Dermis blood vessel endothelial cell (primary cell): ENCODE results near the gene FXYD5. TPM values are rescaled to one million over a fixed set of nuclear protein-coding genes. Genes with fewer than 3 reads are reported as not detected.

Experiments used
- DNase-seq: peaks from one replicate; pipeline ENCODE4 v3.0.0; 2010
- total RNA-seq: library from RNA; depleted of rRNA; stranded (reverse); fragments of >200 nt; gene quantifications from 2 replicates; pipeline ENCODE4 v1.2.3, GENCODE V29; 2014

FXYD5 gene
- total RNA-seq, 1 donor from 2014 or later = 17.2 TPM

GRCh38 chr19:35157431-35157830 lies 2.9 kb downstream of the FXYD5 start:
- no peak for DNase-seq

DNA sequence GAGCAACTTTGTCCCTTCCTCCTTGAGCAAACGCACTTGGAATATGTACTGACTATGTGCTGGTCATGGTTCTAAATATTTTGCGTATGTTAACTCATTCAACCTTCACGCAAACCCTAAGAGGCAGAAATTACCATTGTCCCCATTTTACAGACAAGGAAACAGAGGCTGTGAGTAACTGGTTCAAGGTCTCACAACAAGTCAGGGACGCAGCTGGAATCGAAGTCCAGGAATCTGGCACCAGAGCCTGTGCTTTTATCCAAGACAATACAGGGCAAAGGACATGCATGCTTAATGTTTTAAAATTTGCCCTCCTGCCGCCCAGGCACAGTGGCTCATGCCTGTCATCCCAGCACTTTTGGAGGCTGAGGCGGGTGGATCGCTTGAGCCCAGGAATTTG lies 5.1 kb downstream of the FXYD5 start:
- no peak for DNase-seq

- no peak for DNase-seq
Measured at GRCh38 chr19:35160629-35161433, 6.3 kb downstream of the FXYD5 start.

DNA sequence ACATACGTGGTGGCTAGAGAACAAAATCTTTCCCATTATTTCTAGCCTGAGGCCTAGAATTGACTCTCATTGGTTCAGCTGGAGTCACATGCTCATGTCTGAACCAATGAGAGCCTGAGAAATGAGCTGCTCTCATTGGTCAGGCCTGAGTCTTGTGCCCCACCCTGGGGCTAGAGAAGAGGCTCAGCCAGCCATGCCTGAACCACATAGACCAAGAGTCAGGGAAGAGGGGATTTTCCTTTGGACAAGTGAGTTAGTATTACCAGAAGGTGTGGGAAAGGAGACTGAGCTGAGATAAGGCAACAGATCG lies 6.9 kb downstream of the FXYD5 start:
- DNase-seq = no peak

DNA sequence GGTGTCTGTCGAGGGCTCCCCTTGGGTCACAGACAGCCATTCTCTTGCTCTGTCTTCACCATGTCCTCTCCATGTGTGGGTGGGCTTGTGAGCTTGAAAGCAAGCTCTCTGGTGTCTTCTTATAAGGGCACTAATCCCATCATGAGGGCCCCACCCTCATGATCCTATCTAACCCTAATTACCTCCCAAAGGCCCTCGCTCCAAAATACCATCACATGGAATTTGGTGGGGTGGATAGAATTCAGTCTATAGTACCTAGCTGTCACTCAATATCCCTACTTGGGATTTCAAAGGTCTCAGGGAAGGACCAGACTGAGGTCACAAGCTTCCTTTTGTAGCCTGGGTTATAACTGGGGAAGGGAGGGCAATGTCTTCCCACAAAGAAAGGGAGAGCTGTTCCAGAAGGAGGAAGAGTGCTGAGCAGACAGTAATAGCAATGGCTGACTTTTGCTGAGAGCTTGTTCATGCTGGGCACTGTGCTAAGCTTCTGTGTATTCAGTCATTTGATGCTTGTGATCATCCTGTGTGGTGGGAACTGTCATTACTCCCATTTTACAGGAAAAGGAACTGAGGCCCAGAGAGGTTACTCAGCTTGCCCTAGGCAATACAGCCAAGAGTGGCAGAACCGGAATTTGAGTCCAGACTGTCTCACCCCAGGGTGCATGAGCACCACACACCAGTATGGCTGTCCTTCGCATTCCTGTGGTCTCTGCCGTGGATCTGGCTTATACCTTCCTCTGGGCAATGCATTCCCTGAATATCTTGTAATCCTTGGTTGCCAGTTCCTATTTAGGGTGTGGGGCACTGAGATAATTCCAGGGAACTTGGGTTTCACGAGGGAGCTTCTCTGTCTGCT lies 8.2 kb downstream of the FXYD5 start:
- DNase-seq = no peak

DNA sequence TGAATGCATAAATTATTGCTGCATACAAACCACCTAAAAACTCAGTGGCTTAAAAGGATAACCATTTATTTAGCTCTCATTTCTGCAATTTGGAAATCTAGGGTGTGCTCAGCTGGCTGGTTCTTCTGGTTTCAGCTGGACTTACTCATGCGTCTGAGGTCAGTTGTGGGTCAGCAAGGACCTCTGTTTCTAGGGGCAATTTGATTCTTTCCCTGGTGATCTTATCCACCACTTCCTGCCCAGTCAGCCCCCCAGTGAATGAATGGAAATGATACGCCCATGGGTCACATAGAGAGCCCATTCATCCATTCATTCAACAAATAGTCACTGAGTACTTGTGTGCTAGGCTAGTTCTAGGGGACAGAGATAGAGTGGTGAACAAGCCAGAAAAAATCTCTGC lies 9.9 kb downstream of the FXYD5 start:
- no peak for DNase-seq

DNA sequence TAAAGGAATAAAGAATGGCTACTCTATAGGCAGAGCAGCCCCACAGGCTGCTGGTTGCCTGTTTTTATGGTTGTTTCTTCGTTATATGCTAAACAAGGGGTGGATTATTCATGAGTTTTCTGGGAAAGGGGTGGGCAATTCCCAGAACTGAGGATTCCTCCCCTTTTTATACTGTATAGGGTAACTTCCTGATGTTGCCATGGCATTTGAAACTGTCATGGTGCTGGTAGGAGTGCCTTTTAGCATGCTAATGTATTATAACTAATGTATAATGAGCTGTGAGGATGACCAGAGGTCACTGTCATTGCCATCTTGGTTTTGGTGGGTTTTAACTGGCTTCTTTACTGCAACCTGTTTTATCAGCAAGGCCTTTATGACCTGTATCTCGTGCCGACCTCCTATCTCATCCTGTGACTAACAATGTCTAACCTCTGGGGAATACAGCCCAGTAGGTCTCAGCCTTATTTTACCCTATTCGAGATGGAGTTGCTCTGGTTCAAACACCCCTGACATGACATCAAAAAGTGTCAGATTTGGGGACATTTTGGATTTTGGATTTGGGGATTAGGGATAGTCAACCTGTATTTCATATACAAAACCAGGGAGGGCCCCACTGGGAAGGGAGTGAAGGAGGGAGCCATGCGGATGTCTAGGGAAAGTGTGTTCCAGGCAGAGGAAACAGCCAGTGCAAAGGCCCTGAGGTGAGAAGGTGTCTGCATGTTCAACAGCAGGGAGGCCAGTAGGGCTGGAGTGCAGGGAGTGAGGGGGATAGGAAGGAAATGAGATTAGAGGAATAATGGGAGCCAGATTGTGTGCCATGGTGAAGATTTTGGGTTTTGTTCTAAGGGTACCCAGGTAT lies 10.9 kb downstream of the FXYD5 start:
- no peak for DNase-seq

DNA sequence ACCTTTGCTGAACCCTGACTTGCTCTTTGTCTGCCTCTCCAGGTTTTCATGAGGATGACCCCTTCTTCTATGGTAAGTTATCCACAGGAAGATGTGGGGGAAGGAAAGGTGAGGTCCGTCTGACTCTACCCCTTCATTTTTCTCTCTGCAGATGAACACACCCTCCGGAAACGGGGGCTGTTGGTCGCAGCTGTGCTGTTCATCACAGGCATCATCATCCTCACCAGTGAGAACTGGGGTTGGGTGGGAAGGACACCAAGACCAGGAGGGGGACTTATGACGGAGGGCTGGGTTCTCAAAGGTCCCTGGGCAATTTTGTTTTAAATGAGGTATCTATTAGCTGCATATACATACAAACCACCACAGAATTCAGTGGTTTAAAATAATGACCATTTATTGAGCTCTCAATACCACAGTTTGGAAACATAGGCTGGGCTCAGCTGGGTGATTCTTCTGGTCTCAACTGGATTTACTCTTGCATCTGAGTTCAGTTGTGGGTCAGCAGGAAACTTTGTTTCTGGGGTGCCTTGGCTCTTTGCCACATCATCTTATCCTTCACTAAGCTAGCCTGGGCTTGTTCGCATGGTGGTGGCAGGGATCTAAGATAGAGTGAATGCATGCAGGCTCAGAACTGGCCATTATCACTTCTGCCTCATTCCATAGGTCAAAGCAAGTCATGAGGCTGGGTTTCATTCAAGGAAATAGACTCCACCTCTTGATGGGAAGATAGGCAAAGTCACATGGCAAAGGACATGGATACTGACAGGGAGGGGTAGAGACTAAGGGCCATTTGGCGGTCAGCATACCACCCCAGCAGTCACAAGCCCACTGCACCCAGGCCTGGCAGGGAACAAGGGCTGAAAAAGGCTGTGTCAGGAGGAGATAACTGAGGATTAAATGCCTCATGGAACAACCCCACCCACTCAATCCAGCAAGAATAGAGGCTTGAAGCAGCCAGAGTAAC lies 11.8 kb downstream of the FXYD5 start:
- no peak for DNase-seq

DNA sequence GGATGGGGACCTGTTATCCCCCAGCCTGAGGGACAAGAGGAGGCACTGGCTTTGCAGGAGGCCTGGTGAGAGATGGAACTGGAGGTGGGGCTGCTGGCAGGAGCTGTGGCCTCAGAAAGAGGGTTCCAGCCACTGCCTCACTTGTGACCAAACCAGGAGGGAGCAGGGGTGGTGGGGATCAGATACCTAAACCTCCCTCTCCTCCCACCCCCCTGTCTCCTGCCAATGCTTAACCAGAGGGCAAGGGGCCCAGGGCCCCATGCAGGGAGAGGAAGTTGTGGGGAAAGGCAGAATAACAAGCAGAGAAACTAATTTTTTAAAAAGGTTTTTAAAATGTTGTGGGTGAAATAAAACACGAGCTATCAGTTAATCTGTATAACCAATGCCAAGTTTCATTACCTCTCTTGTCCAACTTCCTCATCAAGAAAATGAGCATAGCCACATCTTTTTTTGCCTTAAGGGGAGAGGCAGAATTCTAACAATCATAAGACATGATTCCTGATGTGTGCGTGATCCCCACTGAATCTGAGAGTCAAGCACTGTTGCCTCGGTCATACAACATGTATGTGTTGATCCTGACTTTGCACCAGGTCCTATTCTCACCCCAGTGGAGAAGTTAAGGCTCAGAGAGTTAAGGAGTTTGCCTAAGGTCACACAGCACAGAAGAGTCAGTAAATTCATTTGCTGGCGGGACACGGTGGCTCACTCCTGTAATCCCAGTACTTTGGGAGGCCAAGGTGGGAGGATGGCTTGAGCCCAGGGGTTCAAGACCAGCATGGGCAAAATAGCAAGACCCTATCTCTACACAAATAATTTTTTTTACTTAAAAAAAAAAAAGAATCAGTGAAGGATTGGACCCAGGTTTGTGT lies 12.9 kb downstream of the FXYD5 start:
- DNase-seq = no peak

DNA sequence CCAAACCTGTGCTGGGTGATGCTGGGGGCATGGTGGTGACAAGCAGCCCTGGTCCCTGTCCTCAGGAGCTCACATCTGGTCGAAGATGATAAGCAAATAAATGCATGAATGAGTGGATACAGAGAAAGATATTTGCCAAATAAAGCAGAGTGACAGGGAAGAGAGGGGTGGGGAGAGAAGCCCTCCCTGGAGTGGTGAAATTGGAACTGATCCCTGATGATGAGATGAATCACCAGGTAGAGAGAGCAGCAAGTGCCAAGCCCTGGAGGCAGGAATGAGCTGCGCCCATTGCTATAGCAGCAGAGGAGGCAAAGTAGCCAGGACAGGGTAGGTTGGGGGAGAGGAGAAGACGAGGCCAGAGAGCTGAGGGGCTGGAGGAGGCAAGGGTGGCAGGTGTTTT lies 13.7 kb downstream of the FXYD5 start:
- DNase-seq = no peak

- DNase-seq = no peak
Measured at GRCh38 chr19:35169221-35169995, 14.9 kb downstream of the FXYD5 start.

GRCh38 chr19:35170359-35171061 lies 16.0 kb downstream of the FXYD5 start:
- no peak for DNase-seq

DNA sequence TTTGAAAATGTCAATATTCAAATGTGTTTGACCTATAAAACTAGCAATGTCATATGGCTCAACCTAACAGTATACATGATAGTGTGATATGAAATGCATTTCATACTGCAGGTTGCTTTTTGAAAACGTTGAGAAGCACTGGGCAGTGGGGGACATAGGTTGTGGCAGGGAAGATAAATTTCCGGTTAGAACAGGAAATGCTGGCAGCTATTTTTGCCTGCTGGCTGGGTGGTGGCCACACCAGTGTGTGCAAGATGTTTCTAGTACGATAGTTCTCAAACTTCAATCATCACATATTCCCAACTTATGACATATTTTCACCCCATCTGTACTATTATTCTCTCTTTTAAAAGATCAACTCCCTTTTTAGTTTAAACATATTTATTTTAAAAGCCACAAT lies 17.2 kb downstream of the FXYD5 start:
- peak; percentile 9 for DNase-seq

DNA sequence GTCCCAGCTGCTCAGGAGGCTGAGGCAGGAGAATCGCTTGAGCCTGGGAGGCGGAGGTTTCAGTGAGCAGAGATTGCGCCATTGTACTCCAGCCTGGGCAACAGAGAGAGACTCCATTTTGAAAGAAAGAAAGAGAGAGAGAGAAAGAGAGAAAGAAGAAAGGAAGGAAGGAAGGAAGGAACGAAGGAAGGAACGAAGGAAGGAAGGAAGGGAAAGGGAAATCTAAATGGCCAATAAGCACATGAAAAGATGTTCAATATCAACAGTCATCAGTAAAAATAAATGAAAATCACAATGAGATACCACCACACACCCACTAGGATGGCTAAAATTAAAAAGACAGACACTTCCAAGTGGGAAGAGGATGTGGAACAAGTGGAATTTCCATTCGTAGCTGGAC lies 19.7 kb downstream of the FXYD5 start:
- no peak for DNase-seq

DNA sequence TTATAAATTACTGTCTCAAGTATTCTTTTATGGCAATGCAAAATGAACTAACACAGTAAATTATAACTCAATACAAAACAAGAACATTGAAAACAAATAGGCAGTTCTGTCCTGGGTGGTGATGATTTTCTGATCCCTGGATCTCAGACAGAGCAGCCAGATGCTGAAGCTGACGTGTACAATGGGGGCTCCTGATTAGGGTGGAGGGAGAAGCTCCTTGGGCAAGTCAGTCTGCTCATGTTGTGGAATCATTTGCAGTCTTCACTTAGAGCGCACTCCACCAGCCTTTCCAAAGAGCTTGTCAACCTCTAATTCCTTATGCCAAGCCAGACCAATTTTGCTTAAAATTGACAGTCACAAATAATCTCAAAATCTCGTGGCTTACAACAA lies 21.6 kb downstream of the FXYD5 start:
- no peak for DNase-seq

DNA sequence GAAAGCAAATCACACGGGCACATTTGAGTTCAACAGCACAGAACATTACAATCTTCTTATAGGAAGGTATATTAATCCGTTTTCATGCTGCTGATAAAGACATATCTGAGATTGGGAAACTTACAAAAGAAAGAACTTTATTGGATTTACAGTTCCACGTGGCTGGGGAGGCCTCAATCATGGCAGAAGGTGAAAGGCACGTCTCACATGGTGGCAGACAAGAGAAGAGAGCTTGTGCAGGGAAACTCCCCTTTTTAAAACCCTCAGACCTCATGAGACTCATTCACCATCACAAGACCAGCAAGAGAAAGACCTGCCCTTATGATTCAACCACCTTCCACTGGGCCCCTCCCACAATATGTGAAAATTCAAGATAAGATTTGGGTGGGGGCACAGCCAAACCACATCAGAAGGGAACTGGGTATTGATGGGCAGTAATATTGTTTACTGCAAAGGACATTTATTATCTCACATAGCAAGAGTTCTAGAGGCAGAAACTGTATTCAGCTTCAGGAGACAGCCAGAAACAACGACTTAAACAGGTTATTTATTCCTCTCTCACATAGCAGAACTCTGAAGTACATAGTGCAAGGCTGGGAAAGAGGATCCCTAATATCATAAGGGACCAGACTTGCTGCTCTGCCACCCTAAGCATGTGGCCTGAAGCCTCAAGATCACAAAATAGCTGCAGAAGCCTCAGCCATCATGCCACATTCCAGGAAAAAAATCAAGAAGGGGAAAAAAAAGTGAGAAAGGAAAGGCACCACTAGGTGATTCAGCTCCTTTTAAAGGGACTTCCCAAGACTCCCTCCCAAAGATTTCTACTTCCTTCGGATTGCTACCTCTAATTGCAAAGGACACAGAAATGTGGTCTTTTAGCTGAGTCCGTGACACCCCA lies 23.1 kb downstream of the FXYD5 start:
- no peak for DNase-seq

DNA sequence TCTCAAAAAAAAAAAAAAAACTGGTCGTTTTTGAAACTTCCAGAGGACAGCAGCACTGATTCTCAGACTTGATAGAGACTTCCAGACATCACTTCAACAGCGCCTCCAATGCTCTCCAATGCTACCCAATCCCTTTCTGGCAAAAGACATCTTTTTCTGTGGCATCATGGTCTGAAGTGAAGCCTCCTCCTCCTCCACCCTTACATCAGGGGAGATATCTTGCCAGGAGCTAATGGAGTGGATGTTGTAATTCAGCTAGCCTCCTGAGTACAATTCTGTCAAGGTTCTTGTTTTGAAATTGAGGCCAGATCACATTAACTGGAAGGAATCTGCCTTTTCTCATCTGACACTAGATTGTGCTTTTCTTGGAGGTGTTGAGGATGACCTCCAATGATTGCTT lies 24.2 kb downstream of the FXYD5 start:
- no peak for DNase-seq

DNA sequence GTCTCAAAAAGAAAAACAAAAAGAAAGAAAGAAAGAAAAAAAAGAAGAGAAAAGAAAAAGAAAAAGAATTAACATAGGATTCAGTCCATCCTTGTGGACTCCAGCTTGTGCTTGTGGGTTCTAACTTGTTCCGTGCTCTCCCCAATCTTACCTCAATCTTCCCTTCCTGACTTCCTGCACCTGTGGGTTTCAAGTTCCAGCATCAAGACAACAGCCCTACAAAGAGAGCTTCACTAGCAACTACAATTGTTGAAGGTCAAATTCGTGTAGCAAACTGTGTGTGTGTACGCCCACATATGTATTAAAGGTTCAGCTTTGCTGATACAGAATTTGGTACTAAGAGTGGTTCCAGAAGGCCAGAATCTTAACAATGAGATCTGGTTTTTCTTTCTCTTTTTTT lies 25.3 kb downstream of the FXYD5 start:
- DNase-seq = no peak
